B cell (primary cell): ENCODE results near the gene NAV1. TPM values are rescaled to one million over a fixed set of nuclear protein-coding genes. Genes with fewer than 3 reads are reported as not detected.

Experiments used
- ATAC-seq: fragments of 200-7000 bp; cut with Tn5 transposase; one replicate; pipeline ENCODE4 v1.10.0; 2021; ENCODE audit warnings: low read depth, mild to moderate bottlenecking, moderate number of reproducible peaks, moderate library complexity
- CTCF ChIA-PET: fragments of 350-600 bp; sonication (Branson Sonifier 250); formaldehyde crosslinking; loops from one replicate; lab custom pipeline; 2021; ENCODE audit warnings: antibody characterized with exemption, inconsistent platforms; lab: Charles Lee
- POLR2A ChIA-PET: fragments of 350-600 bp; sonication (Branson Sonifier 250); formaldehyde crosslinking; loops from one replicate; lab custom pipeline; 2021; ENCODE audit warnings: antibody characterized with exemption; lab: Charles Lee
- DNase-seq: peaks from one replicate; pipeline ENCODE4 v3.0.0; 2013
- H2AFZ ChIP-seq: 2 replicates; pipeline ENCODE4 v1.6.1; 2012; ENCODE audit warnings: mild to moderate bottlenecking, low read depth, low read length; ENCODE audit not compliant: insufficient read depth, poor library complexity, severe bottlenecking
- H3K27ac ChIP-seq, 2 donors: 1 replicate in 1 of 2; 2 replicates in 1 of 2; pipeline ENCODE4 v1.5.1; 2012 to 2013; ENCODE audit warnings: low read length in 2 of 2, mild to moderate bottlenecking in 2 of 2, moderate library complexity in 1 of 2
- H3K27me3 ChIP-seq, 4 experiments: fragments of 200-600 bp in 1 of 4; sonication (generic) in 1 of 4; replicated peaks in 1 of 4; 1 replicate in 2 of 4; 2 replicates in 2 of 4; pipeline versions ENCODE4 v1.6.1 to v1.7.0; 2013 to 2016; ENCODE audit warnings: low read length in 3 of 4, mild to moderate bottlenecking in 2 of 4, mixed read lengths in 1 of 4, moderate library complexity in 1 of 4; ENCODE audit not compliant: insufficient read depth in 4 of 4, control insufficient read depth in 3 of 4; ENCODE audit errors: control extremely low read depth in 1 of 4
- H3K36me3 ChIP-seq, 2 experiments: replicated peaks in 1 of 2; 1 replicate in 1 of 2; 2 replicates in 1 of 2; pipeline versions ENCODE4 v1.6.1 to v1.7.1; 2013; ENCODE audit warnings: low read length in 1 of 2; ENCODE audit not compliant: insufficient read depth in 2 of 2, control insufficient read depth in 1 of 2; ENCODE audit errors: control extremely low read depth in 1 of 2, extremely low read depth in 1 of 2
- H3K4me1 ChIP-seq, 2 donors: fragments of 200-600 bp in 1 of 2; sonication (generic) in 1 of 2; 1 replicate in 1 of 2; 2 replicates in 1 of 2; pipeline versions ENCODE4 v1.5.1 to v1.6.1; 2013 to 2017; ENCODE audit warnings: low read length in 2 of 2; ENCODE audit not compliant: control insufficient read depth in 2 of 2, insufficient read depth in 2 of 2
- H3K4me2 ChIP-seq: replicated peaks from 2 replicates; pipeline ENCODE3; 2012; ENCODE audit warnings: mild to moderate bottlenecking, low read depth, low read length; ENCODE audit not compliant: poor library complexity, severe bottlenecking
- H3K4me3 ChIP-seq, 5 experiments: fragments of 200-600 bp in 1 of 5; sonication (generic) in 1 of 5; 1 replicate in 3 of 5; 2 replicates in 2 of 5; pipeline versions ENCODE4 v1.5.1 to v1.7.0; 2011 to 2016; ENCODE audit warnings: low read length in 4 of 5, mild to moderate bottlenecking in 4 of 5, low read depth in 2 of 5, control low read depth in 1 of 5, moderate library complexity in 1 of 5; ENCODE audit not compliant: insufficient read depth in 1 of 5; ENCODE audit errors: control extremely low read depth in 1 of 5, extremely low read depth in 1 of 5
- H3K79me2 ChIP-seq: fragments of 200-600 bp; sonication (generic); one replicate; pipeline ENCODE4 v1.6.0; 2016; ENCODE audit warnings: low read length; ENCODE audit not compliant: control insufficient read depth, insufficient read depth
- H3K9ac ChIP-seq: fragments of 200-600 bp; sonication (generic); 2 replicates; pipeline ENCODE4 v1.6.1; 2017; ENCODE audit warnings: mild to moderate bottlenecking, low read length, moderate library complexity
- H3K9me3 ChIP-seq, 3 donors: one replicate each; pipeline versions ENCODE4 v1.6.1 to v1.7.1; 2013; ENCODE audit warnings: low read length in 2 of 3; ENCODE audit not compliant: control insufficient read depth in 2 of 3, insufficient read depth in 1 of 3; ENCODE audit errors: control extremely low read depth in 1 of 3
- H4K20me1 ChIP-seq: 2 replicates; pipeline ENCODE4 v1.6.0; 2012; ENCODE audit warnings: mild to moderate bottlenecking, low read length; ENCODE audit not compliant: insufficient read depth, control insufficient read depth, poor library complexity, severe bottlenecking
- H3K27ac Mint-ChIP-seq: one replicate; pipeline ENCODE4 v1.8.0; 2021; ENCODE audit warnings: mixed read lengths
- H3K27me3 Mint-ChIP-seq: one replicate; pipeline ENCODE4 v1.8.0; 2021; ENCODE audit warnings: mixed read lengths
- H3K4me1 Mint-ChIP-seq: one replicate; pipeline ENCODE4 v1.8.0; 2021; ENCODE audit warnings: mixed read lengths
- H3K4me3 Mint-ChIP-seq: one replicate; pipeline ENCODE4 v1.8.0; 2021; ENCODE audit warnings: mixed read lengths
- H3K9me3 Mint-ChIP-seq: one replicate; pipeline ENCODE4 v1.8.0; 2022; ENCODE audit warnings: mixed read lengths; ENCODE audit not compliant: insufficient read depth
- EZH2 ChIP-seq: IDR thresholded peaks from 2 replicates; pipeline ENCODE4 v1.6.1; 2012; ENCODE audit warnings: borderline replicate concordance, low read depth, mild to moderate bottlenecking, moderate library complexity, low read length; ENCODE audit not compliant: insufficient read depth, poor library complexity, severe bottlenecking
- WGBS: methylation state at CpG from one replicate; pipeline ENCODE4 v1.1.5; 2013; ENCODE audit warnings: missing lambda C conversion rate; ENCODE audit not compliant: insufficient coverage; 5-methylcytosine and 5-hydroxymethylcytosine counted together
- intact Hi-C: fragments of 100-400 bp; cut with micrococcal nuclease; formaldehyde crosslinking; loops from one replicate; pipeline ENCODE4 v1.10.0; 2022
- polyA plus RNA-seq: library from polyadenylated mRNA; depleted of rRNA; stranded (reverse); fragments of >200 nt; gene quantifications from 2 replicates; pipeline ENCODE4 v1.2.3, GENCODE V29; 2012
- total RNA-seq, 2 donors: library from RNA; stranded (reverse); fragments of 120-200 nt in 1 of 2; gene quantifications; 1 replicate in 1 of 2; 2 replicates in 1 of 2; pipeline versions ENCODE4 v1.2.3 to v1.2.4, GENCODE V29; 2013 to 2022
- TF ChIP-seq, protein P1 (sequence below): fragments of 200-600 bp; IDR thresholded peaks from one replicate; pipeline ENCODE4 v1.8.0; 2022; ENCODE audit warnings: antibody characterized with exemption, mild to moderate bottlenecking

NAV1 gene
- total and polyA plus RNA-seq, 2 donors (not counting 1 experiment from before 2014, with no cell fraction given), result 1.5 to 4.3 TPM

DNA sequence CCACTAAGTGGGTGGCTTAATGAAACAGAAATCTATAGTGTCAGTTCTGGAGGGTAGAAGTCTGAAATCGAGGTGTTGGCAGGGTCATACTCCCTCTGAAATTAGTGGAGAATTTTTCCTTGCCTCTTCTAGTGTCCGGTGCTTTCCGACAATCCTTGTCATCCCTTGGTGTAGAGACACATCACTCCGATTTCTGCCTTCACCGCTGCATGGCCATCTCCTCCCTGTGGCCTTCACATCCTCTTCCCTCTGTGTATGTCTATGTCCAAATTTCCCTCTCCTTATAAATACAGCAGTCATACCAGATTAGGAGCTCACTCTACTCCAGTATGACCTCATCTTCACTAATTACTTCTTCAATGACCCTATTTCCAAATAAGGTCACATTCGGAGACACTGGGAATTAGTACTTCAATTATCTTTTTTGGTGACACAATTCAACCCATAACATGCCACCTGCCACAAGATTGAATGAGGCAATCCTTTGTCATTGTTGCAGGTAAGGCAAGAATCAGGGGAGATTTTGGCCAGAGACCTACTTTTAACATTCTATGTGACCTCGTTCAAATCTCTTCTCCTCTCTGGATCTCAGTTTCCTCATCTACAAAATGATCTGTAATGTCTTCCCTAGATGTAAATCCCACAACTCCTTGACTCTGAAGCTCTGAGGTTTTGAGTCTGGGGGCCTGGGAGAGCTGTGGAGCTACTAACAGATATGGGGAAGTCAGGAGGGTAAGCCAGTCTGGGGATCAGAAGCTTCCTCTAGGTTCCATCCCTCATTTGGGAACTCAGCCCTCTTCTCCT is 16.1 kb downstream of the NAV1 start:
- 92% methylated on average over 6 of the region's 7 CpGs for WGBS
- ChIA-PET CTCF (interaction anchor here (0.6 to 1.4 kb wide), 3 partner anchors 11 to 240 kb away, joined by 3 read pairs; no protein-coding TSS in a partner anchor), POLR2A (no interaction called here)
- peaks cover 0 to 3% (median 0%) of the 10 kb centered on the region in 3 donors for H3K9me3 ChIP-seq
- no peak overlapping the region for H3K9ac ChIP-seq
- TF ChIP-seq, protein P1, sequence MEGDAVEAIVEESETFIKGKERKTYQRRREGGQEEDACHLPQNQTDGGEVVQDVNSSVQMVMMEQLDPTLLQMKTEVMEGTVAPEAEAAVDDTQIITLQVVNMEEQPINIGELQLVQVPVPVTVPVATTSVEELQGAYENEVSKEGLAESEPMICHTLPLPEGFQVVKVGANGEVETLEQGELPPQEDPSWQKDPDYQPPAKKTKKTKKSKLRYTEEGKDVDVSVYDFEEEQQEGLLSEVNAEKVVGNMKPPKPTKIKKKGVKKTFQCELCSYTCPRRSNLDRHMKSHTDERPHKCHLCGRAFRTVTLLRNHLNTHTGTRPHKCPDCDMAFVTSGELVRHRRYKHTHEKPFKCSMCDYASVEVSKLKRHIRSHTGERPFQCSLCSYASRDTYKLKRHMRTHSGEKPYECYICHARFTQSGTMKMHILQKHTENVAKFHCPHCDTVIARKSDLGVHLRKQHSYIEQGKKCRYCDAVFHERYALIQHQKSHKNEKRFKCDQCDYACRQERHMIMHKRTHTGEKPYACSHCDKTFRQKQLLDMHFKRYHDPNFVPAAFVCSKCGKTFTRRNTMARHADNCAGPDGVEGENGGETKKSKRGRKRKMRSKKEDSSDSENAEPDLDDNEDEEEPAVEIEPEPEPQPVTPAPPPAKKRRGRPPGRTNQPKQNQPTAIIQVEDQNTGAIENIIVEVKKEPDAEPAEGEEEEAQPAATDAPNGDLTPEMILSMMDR, result no peak
- TF ChIP-seq EZH2, result no peak
- Mint-ChIP-seq H3K27me3 (peaks cover 18% of the 10 kb centered on the region), H3K4me1 (peaks cover 2% of the 10 kb centered on the region), H3K4me3 (no peak overlapping the region), H3K27ac (no peak overlapping the region), H3K9me3 (no peaks in the 10 kb centered on the region)
- no peaks in the 10 kb centered on the region for H3K36me3 ChIP-seq
- H3K4me1 ChIP-seq, result peaks cover 0 to 4% of the 10 kb centered on the region in 2 donors
- H4K20me1 ChIP-seq, result no peaks in the 10 kb centered on the region
- ATAC-seq (no peak), DNase-seq (no peak)
- H2AFZ ChIP-seq, result no peak overlapping the region
- no peak overlapping the region for H3K27ac ChIP-seq
- no peak overlapping the region for H3K4me2 ChIP-seq
- intact Hi-C loops, result no loop called here
- no peak overlapping the region for H3K4me3 ChIP-seq
- no peaks in the 10 kb centered on the region for H3K79me2 ChIP-seq
- no peaks in the 10 kb centered on the region for H3K27me3 ChIP-seq

DNA sequence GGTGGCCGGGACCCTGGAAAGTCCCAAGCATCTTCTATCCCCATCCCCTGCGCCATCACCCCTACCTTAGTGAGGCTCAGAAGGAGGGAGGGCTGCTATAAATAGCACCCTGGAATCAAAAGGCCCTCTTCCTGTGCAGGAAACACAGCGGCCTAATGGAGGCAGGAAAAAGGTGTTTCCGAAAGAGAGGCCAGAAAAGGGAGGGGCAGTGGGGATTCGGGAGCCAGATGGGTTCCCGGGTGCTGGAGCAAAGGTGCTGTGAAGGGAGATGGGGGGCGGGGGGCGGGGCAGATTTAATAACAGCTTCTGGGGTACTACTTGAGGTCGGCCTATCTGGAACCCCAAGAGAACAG is 16.6 kb downstream of the NAV1 start:
- H3K9me3 ChIP-seq, result peaks cover 0 to 3% (median 0%) of the 10 kb centered on the region in 3 donors
- ChIA-PET CTCF (interaction anchor here (1.3 to 1.4 kb wide), 2 partner anchors 11 to 16 kb away, joined by 3 read pairs; no protein-coding TSS in a partner anchor), POLR2A (no interaction called here)
- H3K4me2 ChIP-seq, result no peak overlapping the region
- TF ChIP-seq, protein P1, result no peak
- TF ChIP-seq EZH2, result no peak
- H3K27ac ChIP-seq, result no peak overlapping the region
- H3K27me3 ChIP-seq, result no peaks in the 10 kb centered on the region
- H2AFZ ChIP-seq, result no peak overlapping the region
- peaks cover 0 to 4% of the 10 kb centered on the region in 2 donors for H3K4me1 ChIP-seq
- Mint-ChIP-seq H3K9me3 (no peaks in the 10 kb centered on the region), H3K4me1 (peaks cover 2% of the 10 kb centered on the region), H3K4me3 (no peak overlapping the region), H3K27ac (no peak overlapping the region), H3K27me3 (peaks cover 18% of the 10 kb centered on the region)
- intact Hi-C loops, result no loop called here
- H4K20me1 ChIP-seq, result no peaks in the 10 kb centered on the region
- H3K79me2 ChIP-seq, result no peaks in the 10 kb centered on the region
- H3K36me3 ChIP-seq, result no peaks in the 10 kb centered on the region
- WGBS, result 9% methylated on average over 5 of the region's 9 CpGs
- no peak for ATAC-seq
- no peak for DNase-seq
- H3K4me3 ChIP-seq, result no peak overlapping the region
- no peak overlapping the region for H3K9ac ChIP-seq
